K562 (cell line): ENCODE data around the gene GRHPR. TPM values are rescaled to one million over a fixed set of nuclear protein-coding genes. Genes with fewer than 3 reads are reported as not detected.
"Not testable (repeated sequence)": the region's sequence is repeated elsewhere in the genome, so short reads cannot be mapped to it uniquely, and the experiment has no call there.

Source experiments
- ATAC-seq: fragments of 200-7000 bp; cut with Tn5 transposase; 3 replicates; pipeline ENCODE4 v1.9.1; 2020; ENCODE audit warnings: moderate library complexity
- BruUV-seq: library from RNA; stranded (reverse); fragments of 400-500 nt; replicated peaks from 2 replicates; lab custom pipeline; 2021; lab: Mats Ljungman, UMichigan
- CTCF ChIA-PET: fragments of 300-600 bp; formaldehyde crosslinking; extraction: SDS; loops from one replicate; lab custom pipeline; 2021; ENCODE audit warnings: low intra/inter-chr PET ratio; lab: Yijun Ruan, JAX
- POLR2A ChIA-PET: fragments of 300-600, 350-650 bp; sonication (Branson Sonifier 250); formaldehyde crosslinking; extraction: SDS; loops from one replicate; lab custom pipeline; 2021; ENCODE audit warnings: antibody characterized with exemption, inconsistent platforms; lab: Yijun Ruan, JAX
- DNase-seq, 4 experiments: peaks; one replicate each; pipeline versions ENCODE4 v3.0.0 to v3.0.0-alpha.2; 2011 to 2018; ENCODE audit warnings: low spot score in 3 of 4, mixed read lengths in 3 of 4; ENCODE audit errors: extremely low read depth in 1 of 4
- FAIRE-seq: peaks from 2 replicates; lab custom pipeline; 2011; peaks lifted over from hg19 to GRCh38; lab: Jason Lieb, UNC
- H2AFZ ChIP-seq: 2 replicates; pipeline ENCODE4 v1.6.0; 2011; ENCODE audit warnings: low read depth, low read length, control low read depth, inconsistent platforms
- H3K27ac ChIP-seq: fragments of 200-600 bp; 3 replicates; pipeline ENCODE4 v1.8.0; 2011; ENCODE audit warnings: low read depth, mild to moderate bottlenecking, control low read depth, inconsistent platforms, low read length, moderate library complexity, mixed read lengths; ENCODE audit errors: extremely low read depth
- H3K27me3 ChIP-seq, 2 experiments: fragments of 300-600 bp in 1 of 2; 2 replicates in 1 of 2; 3 replicates in 1 of 2; pipeline versions ENCODE4 v1.6.0 to v1.8.0; 2011; ENCODE audit warnings: inconsistent platforms in 2 of 2, low read length in 2 of 2, mild to moderate bottlenecking in 1 of 2, mixed read lengths in 1 of 2, moderate library complexity in 1 of 2; ENCODE audit not compliant: control insufficient read depth in 2 of 2, insufficient read depth in 2 of 2
- H3K36me3 ChIP-seq: fragments of 300-600 bp; 3 replicates; pipeline ENCODE4 v1.8.0; 2011; ENCODE audit warnings: mild to moderate bottlenecking, low read length, inconsistent platforms; ENCODE audit not compliant: control insufficient read depth, insufficient read depth
- H3K4me1 ChIP-seq, 2 experiments: fragments of 200-600 bp in 1 of 2; replicated peaks in 1 of 2; 2 replicates in 1 of 2; 3 replicates in 1 of 2; pipeline versions ENCODE4 v1.5.1 to v1.8.0; 2011; ENCODE audit warnings: inconsistent platforms in 2 of 2, low read length in 2 of 2, mild to moderate bottlenecking in 1 of 2, mixed read lengths in 1 of 2, moderate library complexity in 1 of 2; ENCODE audit not compliant: control insufficient read depth in 2 of 2, insufficient read depth in 2 of 2
- H3K4me2 ChIP-seq: 2 replicates; pipeline ENCODE4 v1.6.1; 2011; ENCODE audit warnings: low read length, control low read depth, inconsistent platforms, mixed read lengths; ENCODE audit not compliant: insufficient read depth
- H3K4me3 ChIP-seq: fragments of 200-600 bp; sonication (generic), shearing (Covaris generic); 2 replicates; pipeline ENCODE4 v1.5.1; 2016; ENCODE audit warnings: control low read depth, inconsistent platforms
- H3K79me2 ChIP-seq: fragments of 200-600 bp; 3 replicates; pipeline ENCODE4 v1.8.0; 2011; ENCODE audit warnings: low read length, inconsistent platforms; ENCODE audit not compliant: control insufficient read depth, insufficient read depth
- H3K9ac ChIP-seq, 2 experiments: 2 replicates each; pipeline versions ENCODE4 v1.6.0 to v1.6.1; 2011; ENCODE audit warnings: low read depth in 2 of 2, low read length in 2 of 2, control low read depth in 1 of 2, inconsistent platforms in 1 of 2, mild to moderate bottlenecking in 1 of 2, mixed read lengths in 1 of 2; ENCODE audit not compliant: insufficient read depth in 1 of 2
- H3K9me1 ChIP-seq: one replicate; pipeline ENCODE4 v1.6.0; 2011; ENCODE audit warnings: inconsistent platforms, mild to moderate bottlenecking, low read length, moderate library complexity; ENCODE audit not compliant: control insufficient read depth, insufficient read depth
- H3K9me3 ChIP-seq: replicated peaks from 2 replicates; pipeline ENCODE4 v1.5.1; 2011; ENCODE audit warnings: low read depth, low read length, inconsistent platforms; ENCODE audit not compliant: control insufficient read depth, insufficient read depth
- H4K20me1 ChIP-seq: replicated peaks from 2 replicates; pipeline ENCODE4 v1.6.1; 2011; ENCODE audit warnings: low read length, inconsistent platforms, mixed read lengths; ENCODE audit not compliant: control insufficient read depth, insufficient read depth
- CEBPG ChIP-seq, 3 experiments: fragments of 200-800 bp in 1 of 3; sonication (Bioruptor generic) in 1 of 3; sonication (generic) in 1 of 3; formaldehyde crosslinking in 1 of 3; IDR thresholded peaks in 2 of 3; conservative IDR thresholded peaks in 1 of 3; 2 replicates each; pipeline versions ENCODE4 v1.6.1 to v1.8.0; 2016 to 2022; ENCODE audit warnings: missing compliant biosample characterization in 2 of 3, missing genetic modification characterization in 2 of 3, mild to moderate bottlenecking in 1 of 3, missing genetic modification reagents in 1 of 3
- FOSL1 ChIP-seq: fragments of 200-800 bp; sonication (Bioruptor generic); conservative IDR thresholded peaks from 2 replicates; pipeline ENCODE4 v1.6.1; 2016; ENCODE audit warnings: missing genetic modification characterization, missing compliant biosample characterization
- JUND ChIP-seq, 2 experiments: IDR thresholded peaks; 2 replicates in 1 of 2; 3 replicates in 1 of 2; pipeline ENCODE4 v1.6.1; 2011; ENCODE audit warnings: borderline replicate concordance in 2 of 2, low read depth in 2 of 2, low read length in 2 of 2, improper control_type of control experiment in 1 of 2, missing biosample characterization in 1 of 2, missing genetic modification characterization in 1 of 2, missing genetic modification reagents in 1 of 2
- L3MBTL2 ChIP-seq: fragments of 450-650 bp; IDR thresholded peaks from 2 replicates; pipeline ENCODE4 v1.6.1; 2016; ENCODE audit warnings: mild to moderate bottlenecking, moderate library complexity
- NBN ChIP-seq: fragments of 450-650 bp; IDR thresholded peaks from 2 replicates; pipeline ENCODE4 v1.6.1; 2016; ENCODE audit warnings: low read depth, mild to moderate bottlenecking
- PHF20 ChIP-seq: fragments of 450-650 bp; IDR thresholded peaks from 2 replicates; pipeline ENCODE4 v1.6.1; 2018; ENCODE audit not compliant: partially characterized antibody
- SMARCA5 ChIP-seq: fragments of 450-650 bp; IDR thresholded peaks from 2 replicates; pipeline ENCODE4 v1.6.1; 2016
- TEAD4 ChIP-seq, 2 experiments: sonication (generic) in 1 of 2; formaldehyde crosslinking in 1 of 2; IDR thresholded peaks; 2 replicates each; pipeline versions ENCODE4 v1.6.1 to v1.8.0; 2012 to 2022; ENCODE audit warnings: borderline replicate concordance in 1 of 2, inconsistent platforms in 1 of 2, low read length in 1 of 2, mild to moderate bottlenecking in 1 of 2, missing genetic modification reagents in 1 of 2
- WGBS: fragments of 100-300 bp; shearing (Covaris generic); methylation state at CpG from one replicate; pipeline ENCODE4 v1.1.6; 2016; ENCODE audit warnings: low coverage, mixed read lengths; ENCODE audit not compliant: insufficient coverage; ENCODE audit errors: missing lambda C conversion rate; 5-methylcytosine and 5-hydroxymethylcytosine counted together
- in situ Hi-C: fragments of 300-500 bp; cut with MboI; formaldehyde crosslinking; loops from 4 replicates; pipeline ENCODE4 v1.15.0; 2018; ENCODE audit warnings: inconsistent platforms, mixed read lengths
- intact Hi-C: fragments of 100-400 bp; cut with micrococcal nuclease; formaldehyde crosslinking; loops from 2 replicates; pipeline ENCODE4 v1.14.2; 2022
- polyA plus RNA-seq, 8 experiments: library from polyadenylated mRNA; depleted of rRNA in 4 of 8; stranded (reverse) in 5 of 8; unstranded in 3 of 8; fragments of >200 nt; fragmentation: Nextera tagmentation in 2 of 8; fragmentation: Illumina TruSeq in 1 of 8; extraction: Ambion mirVana in 2 of 8; extraction: Trizol in 1 of 8; gene quantifications; 2 replicates each; pipeline versions ENCODE4 v1.2.1 to v1.2.3, GENCODE V29; 2011 to 2014; ENCODE audit warnings: inconsistent platforms in 1 of 8, missing spikeins in 1 of 8
- total RNA-seq, 7 experiments: library from RNA; depleted of rRNA in 6 of 7; stranded (reverse); fragments of >200 nt in 6 of 7; fragmentation: Illumina TruSeq in 2 of 7; extraction: Trizol in 2 of 7; gene quantifications; 2 replicates each; pipeline versions ENCODE4 v1.2.1 to v1.2.3, GENCODE V29; 2011 to 2021; ENCODE audit warnings: low replicate concordance in 1 of 7
- TF ChIP-seq, protein P1 (sequence below): sonication (generic); formaldehyde crosslinking; IDR thresholded peaks from 2 replicates; pipeline ENCODE4 v1.9.0; 2022; ENCODE audit warnings: mild to moderate bottlenecking, missing genetic modification reagents
- TF ChIP-seq, protein P2 (sequence below): fragments of 450-650 bp; IDR thresholded peaks from 2 replicates; pipeline ENCODE4 v1.6.1; 2016; ENCODE audit warnings: missing biosample characterization, missing genetic modification characterization
- TF ChIP-seq, protein P3 (sequence below): IDR thresholded peaks from 3 replicates; pipeline ENCODE4 v1.6.1; 2011; ENCODE audit warnings: borderline replicate concordance, mild to moderate bottlenecking, moderate library complexity; ENCODE audit not compliant: insufficient read length; ENCODE audit errors: extremely low read depth

The GRHPR gene
- total and polyA plus RNA-seq, 9 of the 15 experiments (the other 6 are each of a cell fraction or from before 2014, with no cell fraction given) = 38.9 to 144 (median 120) TPM

DNA sequence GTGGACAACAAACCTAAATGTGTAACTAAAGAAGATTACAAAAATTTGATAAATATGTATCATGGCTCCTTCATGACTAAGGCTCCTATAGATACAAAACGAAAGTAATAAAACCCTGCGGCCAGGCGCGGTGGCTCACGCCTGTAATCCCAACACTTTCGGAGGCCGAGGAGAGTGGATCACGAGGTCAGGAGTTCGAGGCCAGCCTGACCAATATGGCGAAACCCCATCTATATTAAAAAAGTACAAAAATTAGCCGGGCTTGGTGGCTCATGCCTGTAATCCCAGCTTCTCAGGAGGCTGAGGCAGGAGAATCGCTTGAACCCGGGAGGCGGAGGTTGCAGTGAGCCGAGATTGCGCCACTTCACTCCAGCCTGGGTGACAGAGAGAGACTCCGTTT is 45.0 kb downstream of the GRHPR start:
- BruUV-seq; intact Hi-C loops; CTCF ChIA-PET; H3K9me1 ChIP-seq; POLR2A ChIA-PET; H3K9me3 ChIP-seq; H3K27me3 ChIP-seq; FAIRE-seq; ATAC-seq; in situ Hi-C loops; H4K20me1 ChIP-seq; H3K36me3 ChIP-seq; TF ChIP-seq TEAD4 (CRISPR knock-in tag; IDR thresholded peaks at IDR 0.05; ENCODE audit: borderline replicate concordance); JUND (tag; IDR thresholded peaks at IDR 0.05; ENCODE audit: borderline replicate concordance, low read depth, low read length): not testable (repeated sequence)
- Histone ChIP-seq H3K79me2 (peaks cover 26% of the 10 kb centered on the region), H2AFZ (peak overlapping the region; percentile 99), H3K27ac (peak overlapping the region; percentile 90; the same call in 1 of the 3 replicates), H3K4me2 (peak overlapping the region; percentile 91), H3K4me1 (peaks cover 18 to 24% of the 10 kb centered on the region in 2 experiments), H3K4me3 (peak overlapping the region; percentile 65), H3K9ac (peak overlapping the region; percentile 78 to 82)
- peak in 1 of 4 experiments; percentile 63 for DNase-seq
- WGBS = 21% methylated on average over 17 of the region's 17 CpGs
- TF ChIP-seq CEBPG (CRISPR knock-in tag; IDR thresholded peaks at IDR 0.05) (0 out of 2 replicates have a peak, but pooled peaks have one; percentile 46), CEBPG (tag; conservative IDR thresholded peaks at IDR 0.05 in 1 of 2, IDR thresholded peaks at IDR 0.05 in 1 of 2) (peak; percentile 80 to 92), FOSL1 (0 out of 2 replicates have a peak, but pooled peaks have one; percentile 8), PHF20 (peak; percentile 23), L3MBTL2 (peak; percentile 54; the same call in 1 of the 2 replicates), SMARCA5 (0 out of 2 replicates have a peak, but pooled peaks have one; percentile 38), NBN (0 out of 2 replicates have a peak, but pooled peaks have one; percentile 29), TEAD4 (IDR thresholded peaks at IDR 0.05; ENCODE audit: low read length) (0 out of 2 replicates have a peak, but pooled peaks have one; percentile 10), JUND (IDR thresholded peaks at IDR 0.05; ENCODE audit: borderline replicate concordance, low read depth, low read length) (peak; percentile 11; the same call in 1 of the 2 replicates)
- TF ChIP-seq, protein P1, sequence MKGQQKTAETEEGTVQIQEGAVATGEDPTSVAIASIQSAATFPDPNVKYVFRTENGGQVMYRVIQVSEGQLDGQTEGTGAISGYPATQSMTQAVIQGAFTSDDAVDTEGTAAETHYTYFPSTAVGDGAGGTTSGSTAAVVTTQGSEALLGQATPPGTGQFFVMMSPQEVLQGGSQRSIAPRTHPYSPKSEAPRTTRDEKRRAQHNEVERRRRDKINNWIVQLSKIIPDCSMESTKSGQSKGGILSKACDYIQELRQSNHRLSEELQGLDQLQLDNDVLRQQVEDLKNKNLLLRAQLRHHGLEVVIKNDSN (CRISPR knock-in tag) = 0 out of 2 replicates have a peak, but pooled peaks have one; percentile 29
- TF ChIP-seq, protein P2, sequence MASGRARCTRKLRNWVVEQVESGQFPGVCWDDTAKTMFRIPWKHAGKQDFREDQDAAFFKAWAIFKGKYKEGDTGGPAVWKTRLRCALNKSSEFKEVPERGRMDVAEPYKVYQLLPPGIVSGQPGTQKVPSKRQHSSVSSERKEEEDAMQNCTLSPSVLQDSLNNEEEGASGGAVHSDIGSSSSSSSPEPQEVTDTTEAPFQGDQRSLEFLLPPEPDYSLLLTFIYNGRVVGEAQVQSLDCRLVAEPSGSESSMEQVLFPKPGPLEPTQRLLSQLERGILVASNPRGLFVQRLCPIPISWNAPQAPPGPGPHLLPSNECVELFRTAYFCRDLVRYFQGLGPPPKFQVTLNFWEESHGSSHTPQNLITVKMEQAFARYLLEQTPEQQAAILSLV = peak; percentile 30; the same call in 1 of the 2 replicates
- TF ChIP-seq, protein P3, sequence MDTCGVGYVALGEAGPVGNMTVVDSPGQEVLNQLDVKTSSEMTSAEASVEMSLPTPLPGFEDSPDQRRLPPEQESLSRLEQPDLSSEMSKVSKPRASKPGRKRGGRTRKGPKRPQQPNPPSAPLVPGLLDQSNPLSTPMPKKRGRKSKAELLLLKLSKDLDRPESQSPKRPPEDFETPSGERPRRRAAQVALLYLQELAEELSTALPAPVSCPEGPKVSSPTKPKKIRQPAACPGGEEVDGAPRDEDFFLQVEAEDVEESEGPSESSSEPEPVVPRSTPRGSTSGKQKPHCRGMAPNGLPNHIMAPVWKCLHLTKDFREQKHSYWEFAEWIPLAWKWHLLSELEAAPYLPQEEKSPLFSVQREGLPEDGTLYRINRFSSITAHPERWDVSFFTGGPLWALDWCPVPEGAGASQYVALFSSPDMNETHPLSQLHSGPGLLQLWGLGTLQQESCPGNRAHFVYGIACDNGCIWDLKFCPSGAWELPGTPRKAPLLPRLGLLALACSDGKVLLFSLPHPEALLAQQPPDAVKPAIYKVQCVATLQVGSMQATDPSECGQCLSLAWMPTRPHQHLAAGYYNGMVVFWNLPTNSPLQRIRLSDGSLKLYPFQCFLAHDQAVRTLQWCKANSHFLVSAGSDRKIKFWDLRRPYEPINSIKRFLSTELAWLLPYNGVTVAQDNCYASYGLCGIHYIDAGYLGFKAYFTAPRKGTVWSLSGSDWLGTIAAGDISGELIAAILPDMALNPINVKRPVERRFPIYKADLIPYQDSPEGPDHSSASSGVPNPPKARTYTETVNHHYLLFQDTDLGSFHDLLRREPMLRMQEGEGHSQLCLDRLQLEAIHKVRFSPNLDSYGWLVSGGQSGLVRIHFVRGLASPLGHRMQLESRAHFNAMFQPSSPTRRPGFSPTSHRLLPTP = peak; percentile 59
